GM12878 (cell line): ENCODE measurements around the gene ASCC2. TPM values are rescaled to one million over a fixed set of nuclear protein-coding genes. Genes with fewer than 3 reads are reported as not detected.

ENCODE experiments used
- ATAC-seq: fragments of 200-7000 bp; cut with Tn5 transposase; 3 replicates; pipeline ENCODE4 v1.9.1; 2020; ENCODE audit warnings: mild to moderate bottlenecking, moderate library complexity
- BruUV-seq: library from RNA; stranded (reverse); fragments of 400-500 nt; replicated peaks from 2 replicates; lab custom pipeline; 2021; lab: Mats Ljungman, UMichigan
- CTCF ChIA-PET: fragments of 300-600 bp; sonication (Branson Sonifier 250); formaldehyde crosslinking; extraction: SDS; loops from one replicate; lab custom pipeline; 2021; ENCODE audit warnings: inconsistent platforms; lab: Yijun Ruan, JAX
- POLR2A ChIA-PET: fragments of 350-600 bp; formaldehyde crosslinking; extraction: SDS; loops from one replicate; lab custom pipeline; 2021; ENCODE audit warnings: inconsistent platforms; lab: Charles Lee
- RAD21 ChIA-PET: fragments of 300-600 bp; sonication (Branson Sonifier 250); formaldehyde crosslinking; loops from one replicate; lab custom pipeline; 2023; ENCODE audit warnings: antibody characterized with exemption; ENCODE audit not compliant: unreplicated experiment; lab: Charles Lee
- SMC1A ChIA-PET: fragments of 300-600 bp; sonication (Branson Sonifier 250); formaldehyde crosslinking; loops from one replicate; lab custom pipeline; 2023; ENCODE audit not compliant: unreplicated experiment, uncharacterized antibody; lab: Charles Lee
- DNase-seq: peaks from one replicate; pipeline ENCODE4 v3.0.0-alpha.2; 2011; ENCODE audit warnings: low read depth, low spot score
- FAIRE-seq: peaks from 3 replicates; lab custom pipeline; 2011; peaks lifted over from hg19 to GRCh38; lab: Jason Lieb, UNC
- H2AFZ ChIP-seq: 2 replicates; pipeline ENCODE4 v1.6.0; 2011; ENCODE audit warnings: low read depth, low read length, control low read depth; ENCODE audit not compliant: control insufficient read depth
- H3K27ac ChIP-seq: 2 replicates; pipeline ENCODE4 v1.5.1; 2011; ENCODE audit warnings: control low read depth; ENCODE audit not compliant: control insufficient read depth, insufficient read depth
- H3K27me3 ChIP-seq, 2 experiments: replicated peaks in 1 of 2; 2 replicates each; pipeline versions ENCODE4 v1.6.0 to v1.6.1; 2011; ENCODE audit warnings: low read length in 1 of 2; ENCODE audit not compliant: control insufficient read depth in 2 of 2, insufficient read depth in 2 of 2
- H3K36me3 ChIP-seq, 2 experiments: 2 replicates each; pipeline ENCODE4 v1.5.1; 2011; ENCODE audit warnings: low read length in 1 of 2; ENCODE audit not compliant: control insufficient read depth in 2 of 2, insufficient read depth in 2 of 2
- H3K4me1 ChIP-seq: 2 replicates; pipeline ENCODE4 v1.6.1; 2011; ENCODE audit warnings: mild to moderate bottlenecking, low read length, moderate library complexity, mixed read lengths; ENCODE audit not compliant: control insufficient read depth, insufficient read depth
- H3K4me2 ChIP-seq: 2 replicates; pipeline ENCODE4 v1.6.0; 2011; ENCODE audit warnings: control low read depth; ENCODE audit not compliant: control insufficient read depth, insufficient read depth
- H3K4me3 ChIP-seq: fragments of 200-600 bp; sonication (generic); 2 replicates; pipeline ENCODE4 v1.5.1; 2016
- H3K79me2 ChIP-seq: 2 replicates; pipeline ENCODE4 v1.6.0; 2011; ENCODE audit warnings: low read length; ENCODE audit not compliant: control insufficient read depth, insufficient read depth
- H3K9ac ChIP-seq: 2 replicates; pipeline ENCODE4 v1.8.0; 2011; ENCODE audit warnings: low read length, control low read depth, mixed read lengths; ENCODE audit not compliant: control insufficient read depth, insufficient read depth
- H3K9me3 ChIP-seq: replicated peaks from 3 replicates; pipeline ENCODE4 v1.5.1; 2011; ENCODE audit warnings: mild to moderate bottlenecking, low read length; ENCODE audit not compliant: control insufficient read depth, insufficient read depth
- H4K20me1 ChIP-seq: 2 replicates; pipeline ENCODE4 v1.6.0; 2011; ENCODE audit not compliant: control insufficient read depth, insufficient read depth
- CREB1 ChIP-seq: IDR thresholded peaks from 2 replicates; pipeline ENCODE4 v1.6.1; 2012; ENCODE audit warnings: low read depth, mild to moderate bottlenecking, inconsistent platforms
- DPF2 ChIP-seq: fragments of 450-650 bp; IDR thresholded peaks from 2 replicates; pipeline ENCODE4 v1.6.1; 2017; ENCODE audit warnings: mild to moderate bottlenecking
- EED ChIP-seq: sonication (generic); IDR thresholded peaks from 2 replicates; pipeline ENCODE4 v1.6.1; 2016; ENCODE audit warnings: antibody characterized with exemption, low read depth
- IRF3 ChIP-seq: fragments of 450-650 bp; IDR thresholded peaks from 2 replicates; pipeline ENCODE4 v1.6.1; 2014; ENCODE audit warnings: mild to moderate bottlenecking
- POU2F2 ChIP-seq: IDR thresholded peaks from 3 replicates; pipeline ENCODE4 v1.6.1; 2011; ENCODE audit warnings: low read depth, mild to moderate bottlenecking, low read length, borderline replicate concordance
- PRDM15 ChIP-seq: fragments of 450-650 bp; formaldehyde crosslinking; IDR thresholded peaks from 2 replicates; pipeline ENCODE4 v1.4.0; 2020; ENCODE audit warnings: mild to moderate bottlenecking, moderate library complexity
- SMARCA5 ChIP-seq: fragments of 450-650 bp; IDR thresholded peaks from 2 replicates; pipeline ENCODE4 v1.6.1; 2017; ENCODE audit warnings: mild to moderate bottlenecking
- SP1 ChIP-seq: IDR thresholded peaks from one replicate; pipeline ENCODE4 v1.6.1; 2011; ENCODE audit warnings: low read depth, low read length
- USF2 ChIP-seq: IDR thresholded peaks from 2 replicates; pipeline ENCODE4 v1.6.1; 2011; ENCODE audit warnings: low read depth, low read length, improper control_type of control experiment, borderline replicate concordance
- ZBED1 ChIP-seq: IDR thresholded peaks from 2 replicates; pipeline ENCODE4 v1.6.1; 2016; ENCODE audit warnings: borderline replicate concordance
- ZNF207 ChIP-seq: fragments of 450-650 bp; IDR thresholded peaks from 2 replicates; pipeline ENCODE4 v1.6.1; 2014; ENCODE audit warnings: antibody characterized with exemption, mild to moderate bottlenecking, borderline replicate concordance
- ZNF217 ChIP-seq: fragments of 450-650 bp; IDR thresholded peaks from 2 replicates; pipeline ENCODE4 v1.6.1; 2017; ENCODE audit warnings: antibody characterized with exemption, mild to moderate bottlenecking
- ZNF592 ChIP-seq: fragments of 450-650 bp; IDR thresholded peaks from 2 replicates; pipeline ENCODE4 v1.6.1; 2017; ENCODE audit warnings: mild to moderate bottlenecking, moderate library complexity
- WGBS: methylation state at CpG from one replicate; pipeline ENCODE4 v1.1.6; 2016; ENCODE audit warnings: low lambda C conversion rate; ENCODE audit not compliant: insufficient replicate concordance, insufficient coverage; ENCODE audit errors: missing lambda C conversion rate; 5-methylcytosine and 5-hydroxymethylcytosine counted together
- in situ Hi-C: fragments of 300-500 bp; cut with MboI; formaldehyde crosslinking; loops from 9 replicates; pipeline ENCODE4 v1.14.3; 2018; ENCODE audit warnings: mixed read lengths
- intact Hi-C: fragments of 100-400 bp; cut with micrococcal nuclease; formaldehyde crosslinking; loops from one replicate; pipeline ENCODE4 v1.14.2; 2022; ENCODE audit not compliant: unreplicated experiment
- polyA plus RNA-seq, 11 experiments: library from polyadenylated mRNA; depleted of rRNA in 4 of 11; unstranded in 6 of 11; stranded (reverse) in 5 of 11; fragments of >200 nt; fragmentation: Nextera tagmentation in 4 of 11; fragmentation: Illumina TruSeq in 1 of 11; extraction: Ambion mirVana in 4 of 11; extraction: Trizol in 1 of 11; gene quantifications; 1 replicate in 1 of 11; 2 replicates in 10 of 11; pipeline versions ENCODE4 v1.2.1 to v1.2.3, GENCODE V29; 2011 to 2016; ENCODE audit warnings: inconsistent platforms in 2 of 11, missing spikeins in 2 of 11, low read depth in 1 of 11
- total RNA-seq, 4 experiments: library from RNA; depleted of rRNA in 3 of 4; stranded (reverse); fragments of >200 nt in 3 of 4; fragmentation: Illumina TruSeq in 1 of 4; extraction: Trizol in 1 of 4; gene quantifications; 2 replicates each; pipeline versions ENCODE4 v1.2.1 to v1.2.3, GENCODE V29; 2013 to 2021

Gene ASCC2
- total and polyA plus RNA-seq, 10 of the 15 experiments (the other 5 are each of a cell fraction or from before 2014, with no cell fraction given), result 5.3 to 91.4 (median 56.5) TPM

GRCh38 chr22:29814003-29814402, 24.1 kb downstream of the ASCC2 start (continued):
- TF ChIP-seq USF2 (no peak), PRDM15 (CRISPR knock-in tag) (no peak), IRF3 (no peak)

GRCh38 chr22:29813563-29813962, 24.5 kb downstream of the ASCC2 start:
- Histone ChIP-seq H3K4me1 (no peaks in the 10 kb centered on the region), H4K20me1 (no peaks in the 10 kb centered on the region), H3K9ac (no peak overlapping the region), H2AFZ (no peak overlapping the region), H3K9me3 (no peaks in the 10 kb centered on the region), H3K79me2 (no peaks in the 10 kb centered on the region), H3K27ac (no peak overlapping the region), H3K4me3 (no peak overlapping the region), H3K36me3 (peaks cover 11 to 55% of the 10 kb centered on the region in 2 experiments), H3K4me2 (no peak overlapping the region), H3K27me3 (no peaks in the 10 kb centered on the region)
- ChIA-PET POLR2A (interaction anchor here (0.6 kb wide), 1 partner anchor 10 kb away, joined by 4 read pairs; no protein-coding TSS in a partner anchor), SMC1A (no interaction called here), RAD21 (no interaction called here), CTCF (no interaction called here)
- no peak for DNase-seq
- BruUV-seq, result no TSS peak
- intact Hi-C loops (no loop called here), in situ Hi-C loops (no loop called here)
- 96% methylated on average over 3 of the region's 3 CpGs for whole genome bisulfite sequencing
- TF ChIP-seq EED (no peak), CREB1 (no peak), SMARCA5 (no peak), DPF2 (no peak), POU2F2 (no peak), SP1 (no peak), ZNF592 (no peak), ZNF217 (no peak), ZBED1 (no peak), ZNF207 (no peak)
- ATAC-seq, result no peak
- FAIRE-seq, result no peak
